ENCODE measurements around the gene C14orf39. TPM values are rescaled to one million over a fixed set of nuclear protein-coding genes. Genes with fewer than 3 reads are reported as not detected.

The C14orf39 gene
- total and polyA plus RNA-seq, 2 experiments from 2014 or later = 0.28 to 3.4 TPM

- TF ChIP-seq JUNB (IDR thresholded peaks at IDR 0.05; ENCODE audit: unreplicated experiment) (no peak), POLR2AphosphoS5 (IDR thresholded peaks at IDR 0.05; ENCODE audit: low read depth) (no peak), REST (IDR thresholded peaks at IDR 0.05; ENCODE audit: unreplicated experiment) (no peak), STAT1 (IDR thresholded peaks at IDR 0.05; ENCODE audit: unreplicated experiment) (no peak), NANOG (IDR thresholded peaks at IDR 0.05; ENCODE audit: borderline replicate concordance) (no peak), EZH2phosphoT487 (IDR thresholded peaks at IDR 0.05; ENCODE audit: unreplicated experiment) (no peak), CTCF (conservative IDR thresholded peaks at IDR 0.05; ENCODE audit: low read depth in 2 of 2) (no peak), EZH2 (IDR thresholded peaks at IDR 0.05; ENCODE audit: low read depth, unreplicated experiment) (no peak), ETS1 (IDR thresholded peaks at IDR 0.05) (no peak), ZNF331 (CRISPR knock-in tag; IDR thresholded peaks at IDR 0.05; ENCODE audit: low read depth) (no peak)
- no peak overlapping the region for H3K4me2 ChIP-seq
Measured at GRCh38 chr14:60490270-60490669, 4.4 kb upstream of the C14orf39 start.

More at GRCh38 chr14:60490270-60490669, 4.4 kb upstream of the C14orf39 start:
- peaks cover 11% of the 10 kb centered on the region; the same call in 1 of the 2 replicates for H3K9me2 ChIP-seq (ENCODE audit: insufficient read depth)
- H3K9me3 Mint-ChIP-seq = no peaks in the 10 kb centered on the region; the same call in 2 of the 3 replicates
- H3K79me2 ChIP-seq (replicated peaks; ENCODE audit: insufficient read depth) = no peaks in the 10 kb centered on the region
- H3K4me1 Mint-ChIP-seq = no peaks in the 10 kb centered on the region
- no peaks in the 10 kb centered on the region for H3K36me3 Mint-ChIP-seq (ENCODE audit: low read depth)
- H3K36me3 ChIP-seq (ENCODE audit: insufficient read depth) = no peaks in the 10 kb centered on the region
- H3K4me3 ChIP-seq = no peak overlapping the region
- H3K27ac ChIP-seq (ENCODE audit: low read depth) = no peak overlapping the region
- peaks cover 10% of the 10 kb centered on the region for H3K27me3 Mint-ChIP-seq (ENCODE audit: insufficient read depth, low read depth, poor library complexity)
- no peak overlapping the region for H3K27ac Mint-ChIP-seq
- DNase-seq (ENCODE audit: low spot score) (no peak), ATAC-seq (no peak)
- H2AFZ ChIP-seq = no peak overlapping the region
- H4K20me1 ChIP-seq (replicated peaks; ENCODE audit: insufficient read depth) = no peaks in the 10 kb centered on the region
- H3K27me3 ChIP-seq (ENCODE audit: insufficient read depth) = peaks cover 40% of the 10 kb centered on the region
- peaks cover 11% of the 10 kb centered on the region; the same call in 1 of the 2 replicates for H3K4me1 ChIP-seq (ENCODE audit: insufficient read depth)
- no peak overlapping the region for H3K4me3 Mint-ChIP-seq
- no peaks in the 10 kb centered on the region for H3F3A ChIP-seq (replicated peaks; ENCODE audit: low read depth)

All from GM23338 (cell line).